SK-N-SH (cell line): ENCODE data around the gene LMF1. TPM values are rescaled to one million over a fixed set of nuclear protein-coding genes. Genes with fewer than 3 reads are reported as not detected.

Experiments used
- CTCF ChIA-PET: fragments of 300-600, 350-600 bp; formaldehyde crosslinking; extraction: SDS; loops from one replicate; lab custom pipeline; 2021; lab: Yijun Ruan, JAX
- POLR2A ChIA-PET: fragments of 350-600 bp; sonication (Branson Sonifier 250); formaldehyde crosslinking; extraction: SDS; loops from one replicate; lab custom pipeline; 2020; ENCODE audit warnings: antibody characterized with exemption, inconsistent platforms; lab: Yijun Ruan, JAX
- DNase-seq: peaks from one replicate; pipeline ENCODE4 v3.0.0; 2012
- H2AFZ ChIP-seq: fragments of 200-600 bp; sonication (generic); 2 replicates; pipeline ENCODE4 v1.8.1; 2016; ENCODE audit warnings: antibody characterized with exemption, mild to moderate bottlenecking, low read depth
- H3F3A ChIP-seq: fragments of 200-600 bp; sonication (generic); replicated peaks from 2 replicates; pipeline ENCODE3; 2016; ENCODE audit warnings: antibody characterized with exemption, mild to moderate bottlenecking; ENCODE audit not compliant: insufficient read depth
- H3K27ac ChIP-seq, 2 experiments: fragments of 200-500 bp in 1 of 2; fragments of 200-600 bp in 1 of 2; sonication (Bioruptor generic) in 1 of 2; sonication (generic), shearing (Covaris generic) in 1 of 2; 2 replicates each; pipeline versions ENCODE4 v1.5.1 to v1.6.1; 2014 to 2016; ENCODE audit warnings: low read depth in 2 of 2, inconsistent platforms in 1 of 2, low read length in 1 of 2, mild to moderate bottlenecking in 1 of 2, mixed read lengths in 1 of 2
- H3K27me3 ChIP-seq: fragments of 200-600 bp; sonication (generic), shearing (Covaris generic); 2 replicates; pipeline ENCODE4 v1.6.1; 2016; ENCODE audit warnings: mixed run types; ENCODE audit not compliant: insufficient read depth
- H3K36me3 ChIP-seq, 2 experiments: fragments of 200-500 bp in 1 of 2; fragments of 200-600 bp in 1 of 2; sonication (Bioruptor generic) in 1 of 2; sonication (generic) in 1 of 2; replicated peaks in 1 of 2; 2 replicates each; pipeline versions ENCODE3 to v1.5.1; 2014 to 2016; ENCODE audit warnings: low read length in 1 of 2, mild to moderate bottlenecking in 1 of 2; ENCODE audit not compliant: insufficient read depth in 2 of 2, control insufficient read depth in 1 of 2
- H3K4me1 ChIP-seq, 2 experiments: fragments of 200-500 bp in 1 of 2; fragments of 200-600 bp in 1 of 2; sonication (Bioruptor generic) in 1 of 2; sonication (generic), shearing (Covaris generic) in 1 of 2; 2 replicates each; pipeline versions ENCODE4 v1.5.1 to v1.6.1; 2014 to 2016; ENCODE audit warnings: low read depth in 1 of 2, low read length in 1 of 2, mixed run types in 1 of 2; ENCODE audit not compliant: insufficient read depth in 2 of 2, control insufficient read depth in 1 of 2
- H3K4me2 ChIP-seq: fragments of 200-600 bp; sonication (generic), shearing (Covaris generic); 2 replicates; pipeline ENCODE4 v1.6.1; 2017; ENCODE audit warnings: mixed run types
- H3K4me3 ChIP-seq, 2 experiments: fragments of 200-500 bp in 1 of 2; fragments of 200-600 bp in 1 of 2; sonication (Bioruptor generic) in 1 of 2; sonication (generic), shearing (Covaris generic) in 1 of 2; 2 replicates each; pipeline versions ENCODE4 v1.5.1 to v1.8.1; 2014 to 2016; ENCODE audit warnings: low read depth in 2 of 2, inconsistent platforms in 1 of 2, low read length in 1 of 2, mild to moderate bottlenecking in 1 of 2, mixed read lengths in 1 of 2, moderate library complexity in 1 of 2
- H3K79me2 ChIP-seq: fragments of 200-600 bp; sonication (generic); 2 replicates; pipeline ENCODE4 v1.8.1; 2017; ENCODE audit warnings: mild to moderate bottlenecking; ENCODE audit not compliant: insufficient read depth
- H3K9ac ChIP-seq: fragments of 200-600 bp; sonication (generic); 2 replicates; pipeline ENCODE4 v1.6.1; 2017; ENCODE audit warnings: mixed run types
- H3K9me2 ChIP-seq: fragments of 200-600 bp; sonication (generic); 2 replicates; pipeline ENCODE4 v1.6.1; 2017; ENCODE audit warnings: mixed run types
- H3K9me3 ChIP-seq: fragments of 200-600 bp; sonication (generic); 2 replicates; pipeline ENCODE4 v1.6.1; 2017; ENCODE audit warnings: mixed run types, mild to moderate bottlenecking, moderate library complexity
- H4K20me1 ChIP-seq: fragments of 200-600 bp; sonication (generic); 2 replicates; pipeline ENCODE4 v1.6.1; 2017; ENCODE audit warnings: mild to moderate bottlenecking, mixed run types; ENCODE audit not compliant: insufficient read depth
- CHD2 ChIP-seq: fragments of 150-350 bp; IDR thresholded peaks from 2 replicates; pipeline ENCODE4 v1.6.1; 2018; ENCODE audit warnings: low read length; ENCODE audit not compliant: partially characterized antibody
- CTCF ChIP-seq: fragments of 200-600 bp; sonication (generic); IDR thresholded peaks from 2 replicates; pipeline ENCODE4 v1.6.1; 2017; ENCODE audit warnings: antibody characterized with exemption, mild to moderate bottlenecking, moderate library complexity
- EP300 ChIP-seq, 2 experiments: IDR thresholded peaks; 2 replicates each; pipeline versions ENCODE4 v1.4.0 to v1.6.1; 2012; ENCODE audit warnings: borderline replicate concordance in 1 of 2, low read depth in 1 of 2, low read length in 1 of 2
- FOSL2 ChIP-seq: IDR thresholded peaks from 2 replicates; pipeline ENCODE4 v1.4.0; 2012; ENCODE audit warnings: low read depth, mild to moderate bottlenecking, moderate library complexity, borderline replicate concordance
- FOXJ3 ChIP-seq: sonication (generic); formaldehyde crosslinking; IDR thresholded peaks from 2 replicates; pipeline ENCODE4 v1.5.1; 2020; ENCODE audit warnings: mild to moderate bottlenecking, missing genetic modification reagents
- FOXM1 ChIP-seq: IDR thresholded peaks from 2 replicates; pipeline ENCODE4 v1.4.0; 2012; ENCODE audit warnings: low read depth, mild to moderate bottlenecking
- GATA2 ChIP-seq: sonication (generic); formaldehyde crosslinking; IDR thresholded peaks from 2 replicates; pipeline ENCODE4 v1.5.0; 2020; ENCODE audit warnings: mild to moderate bottlenecking, missing genetic modification reagents
- JUND ChIP-seq: IDR thresholded peaks from 2 replicates; pipeline ENCODE4 v1.4.0; 2012
- MAX ChIP-seq: IDR thresholded peaks from 2 replicates; pipeline ENCODE4 v1.4.0; 2012; ENCODE audit warnings: low read depth
- MEF2A ChIP-seq: IDR thresholded peaks from 2 replicates; pipeline ENCODE4 v1.4.0; 2012; ENCODE audit warnings: low read depth, borderline replicate concordance
- PBX3 ChIP-seq: IDR thresholded peaks from 2 replicates; pipeline ENCODE4; 2012
- POLR2AphosphoS5 ChIP-seq: IDR thresholded peaks from 2 replicates; pipeline ENCODE4 v1.6.1; 2012; ENCODE audit warnings: low read depth, low read length
- RAD21 ChIP-seq: IDR thresholded peaks from 2 replicates; pipeline ENCODE4 v1.6.1; 2012; ENCODE audit warnings: mild to moderate bottlenecking, low read length
- RFX5 ChIP-seq: IDR thresholded peaks from 2 replicates; pipeline ENCODE4 v1.6.1; 2012; ENCODE audit warnings: mild to moderate bottlenecking, improper control_type of control experiment, low read length
- RXRA ChIP-seq: IDR thresholded peaks from 2 replicates; pipeline ENCODE4 v1.4.0; 2012; ENCODE audit warnings: low read depth, mild to moderate bottlenecking, borderline replicate concordance
- SMC3 ChIP-seq: IDR thresholded peaks from 2 replicates; pipeline ENCODE4 v1.6.1; 2012; ENCODE audit warnings: low read depth, low read length, improper control_type of control experiment
- USF2 ChIP-seq: fragments of 150-350 bp; IDR thresholded peaks from 2 replicates; pipeline ENCODE4 v1.6.1; 2017; ENCODE audit warnings: antibody characterized with exemption, low read length, low read depth, borderline replicate concordance
- WGBS: methylation state at CpG from one replicate; pipeline ENCODE4 v1.1.6; 2017; ENCODE audit warnings: low lambda C conversion rate; 5-methylcytosine and 5-hydroxymethylcytosine counted together
- polyA plus RNA-seq, 3 experiments: library from polyadenylated mRNA; depleted of rRNA; stranded (reverse); fragments of >200 nt; gene quantifications; 2 replicates each; pipeline ENCODE4 v1.2.3, GENCODE V29; 2012
- TF ChIP-seq, protein P1 (sequence below): IDR thresholded peaks from 2 replicates; pipeline ENCODE4 v1.4.0; 2012; ENCODE audit warnings: low read depth, borderline replicate concordance
- TF ChIP-seq, protein P2 (sequence below): IDR thresholded peaks from 2 replicates; pipeline ENCODE4 v1.6.1; 2012; ENCODE audit warnings: mild to moderate bottlenecking, low read depth, low read length, moderate library complexity

Gene LMF1
- polyA plus RNA-seq, 1 of the 3 experiments (the other 2 are of a cell fraction) = 5.7 TPM

DNA sequence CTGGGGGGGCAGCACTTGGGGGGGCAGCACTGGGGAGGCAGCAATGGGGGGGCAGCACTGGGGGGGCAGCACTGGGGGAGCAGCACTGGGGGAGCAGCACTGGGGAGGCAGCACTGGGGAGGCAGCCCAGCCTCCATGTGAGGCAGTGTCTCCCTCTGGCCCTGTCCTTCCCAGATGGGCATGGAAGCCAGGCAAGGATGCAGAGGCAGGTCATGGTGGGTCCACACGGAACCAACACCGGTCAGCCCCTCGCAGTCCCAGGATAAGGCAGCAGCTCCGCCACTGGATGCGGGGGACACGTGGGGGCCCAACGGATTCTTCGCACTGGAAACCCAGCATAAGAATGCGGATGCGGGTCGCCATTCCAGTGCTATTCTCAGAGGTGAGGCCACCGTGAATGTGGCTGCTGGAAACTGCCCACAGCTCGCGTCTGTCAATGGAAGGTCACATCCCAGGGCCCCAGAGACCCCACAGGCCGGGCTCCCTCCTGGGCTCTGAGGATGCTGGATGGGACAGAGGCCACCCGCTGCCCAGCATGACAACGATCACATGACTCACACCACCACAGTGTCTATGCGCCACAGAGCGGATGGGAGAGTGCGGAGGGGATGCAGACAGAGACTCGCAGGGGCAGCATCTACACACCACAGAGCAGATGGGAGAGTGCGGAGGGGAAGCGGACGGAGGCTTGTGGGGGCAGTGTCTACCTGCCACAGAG, 59.0 kb downstream of the LMF1 start:
- Histone ChIP-seq H3K9me3 (peaks cover under 1% of the 10 kb centered on the region; the same call in 1 of the 2 replicates), H3K4me2 (no peak overlapping the region), H3K9me2 (no peaks in the 10 kb centered on the region), H3K79me2 (no peaks in the 10 kb centered on the region), H3F3A (no peaks in the 10 kb centered on the region), H3K4me3 (no peak overlapping the region), H3K9ac (no peak overlapping the region), H2AFZ (no peak overlapping the region), H3K27ac (no peak overlapping the region), H4K20me1 (no peaks in the 10 kb centered on the region), H3K27me3 (no peaks in the 10 kb centered on the region), H3K4me1 (no peaks in the 10 kb centered on the region), H3K36me3 (peaks cover 0 to 2% of the 10 kb centered on the region in 2 experiments)
- ChIA-PET CTCF (no interaction called here), POLR2A (no interaction called here)
- no peak for DNase-seq
- 84% methylated on average over 10 of the region's 24 CpGs for WGBS
- TF ChIP-seq FOSL2 (no peak), FOXJ3 (CRISPR knock-in tag) (no peak), RXRA (no peak), JUND (no peak)

DNA sequence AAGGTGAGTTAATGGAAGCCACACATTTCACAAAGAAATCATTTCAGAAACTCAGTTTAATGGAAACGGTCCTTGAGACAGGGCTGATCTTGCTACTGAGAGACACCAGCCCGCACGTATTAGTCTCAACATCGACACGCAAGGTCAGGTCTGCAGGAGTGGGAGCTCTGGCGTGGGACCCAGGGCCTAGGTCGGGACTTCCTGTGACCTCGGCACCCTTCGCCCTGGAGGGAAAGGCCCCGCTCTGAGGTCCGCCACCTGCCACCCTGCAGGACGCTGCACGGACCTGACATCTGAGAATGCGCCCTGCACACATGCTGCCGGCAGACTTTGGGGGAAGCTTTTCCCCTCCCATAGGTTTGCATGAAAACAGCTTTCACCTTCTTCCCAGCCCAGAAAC, 59.7 kb downstream of the LMF1 start:
- no peak overlapping the region for H3K27ac ChIP-seq
- no peak overlapping the region for H3K4me2 ChIP-seq
- peaks cover 4% of the 10 kb centered on the region; the same call in 1 of the 2 replicates for H3K9me3 ChIP-seq
- 82% methylated on average over 11 of the region's 15 CpGs for WGBS
- H3K4me3 ChIP-seq = no peak overlapping the region
- H3K9ac ChIP-seq = no peak overlapping the region
- no peaks in the 10 kb centered on the region for H3K27me3 ChIP-seq
- no peaks in the 10 kb centered on the region for H3F3A ChIP-seq
- H4K20me1 ChIP-seq = no peaks in the 10 kb centered on the region
- DNase-seq = no peak
- no peak overlapping the region for H2AFZ ChIP-seq
- H3K79me2 ChIP-seq = no peaks in the 10 kb centered on the region
- H3K36me3 ChIP-seq = peaks cover 0 to 3% of the 10 kb centered on the region in 2 experiments
- CTCF ChIA-PET = no interaction called here
- no peaks in the 10 kb centered on the region for H3K4me1 ChIP-seq
- POLR2A ChIA-PET = interaction anchor here (0.6 kb wide), 1 partner anchor 189 kb away, joined by 3 read pairs; no protein-coding TSS in a partner anchor
- H3K9me2 ChIP-seq = no peaks in the 10 kb centered on the region
- no peak for TF ChIP-seq RFX5
- TF ChIP-seq CTCF = no peak
- TF ChIP-seq MEF2A = no peak
- TF ChIP-seq RAD21 = no peak
- TF ChIP-seq MAX = no peak
- TF ChIP-seq POLR2AphosphoS5 = no peak
- no peak for TF ChIP-seq FOXJ3 (CRISPR knock-in tag)
- no peak for TF ChIP-seq CHD2
- TF ChIP-seq, protein P1, sequence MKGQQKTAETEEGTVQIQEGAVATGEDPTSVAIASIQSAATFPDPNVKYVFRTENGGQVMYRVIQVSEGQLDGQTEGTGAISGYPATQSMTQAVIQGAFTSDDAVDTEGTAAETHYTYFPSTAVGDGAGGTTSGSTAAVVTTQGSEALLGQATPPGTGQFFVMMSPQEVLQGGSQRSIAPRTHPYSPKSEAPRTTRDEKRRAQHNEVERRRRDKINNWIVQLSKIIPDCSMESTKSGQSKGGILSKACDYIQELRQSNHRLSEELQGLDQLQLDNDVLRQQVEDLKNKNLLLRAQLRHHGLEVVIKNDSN = no peak
- no peak for TF ChIP-seq GATA2 (CRISPR knock-in tag)
- TF ChIP-seq EP300 (IDR thresholded peaks at IDR 0.05; ENCODE audit: borderline replicate concordance in 1 of 2, low read depth in 1 of 2, low read length in 1 of 2) = no peak
- TF ChIP-seq FOXM1 = no peak
- TF ChIP-seq, protein P2, sequence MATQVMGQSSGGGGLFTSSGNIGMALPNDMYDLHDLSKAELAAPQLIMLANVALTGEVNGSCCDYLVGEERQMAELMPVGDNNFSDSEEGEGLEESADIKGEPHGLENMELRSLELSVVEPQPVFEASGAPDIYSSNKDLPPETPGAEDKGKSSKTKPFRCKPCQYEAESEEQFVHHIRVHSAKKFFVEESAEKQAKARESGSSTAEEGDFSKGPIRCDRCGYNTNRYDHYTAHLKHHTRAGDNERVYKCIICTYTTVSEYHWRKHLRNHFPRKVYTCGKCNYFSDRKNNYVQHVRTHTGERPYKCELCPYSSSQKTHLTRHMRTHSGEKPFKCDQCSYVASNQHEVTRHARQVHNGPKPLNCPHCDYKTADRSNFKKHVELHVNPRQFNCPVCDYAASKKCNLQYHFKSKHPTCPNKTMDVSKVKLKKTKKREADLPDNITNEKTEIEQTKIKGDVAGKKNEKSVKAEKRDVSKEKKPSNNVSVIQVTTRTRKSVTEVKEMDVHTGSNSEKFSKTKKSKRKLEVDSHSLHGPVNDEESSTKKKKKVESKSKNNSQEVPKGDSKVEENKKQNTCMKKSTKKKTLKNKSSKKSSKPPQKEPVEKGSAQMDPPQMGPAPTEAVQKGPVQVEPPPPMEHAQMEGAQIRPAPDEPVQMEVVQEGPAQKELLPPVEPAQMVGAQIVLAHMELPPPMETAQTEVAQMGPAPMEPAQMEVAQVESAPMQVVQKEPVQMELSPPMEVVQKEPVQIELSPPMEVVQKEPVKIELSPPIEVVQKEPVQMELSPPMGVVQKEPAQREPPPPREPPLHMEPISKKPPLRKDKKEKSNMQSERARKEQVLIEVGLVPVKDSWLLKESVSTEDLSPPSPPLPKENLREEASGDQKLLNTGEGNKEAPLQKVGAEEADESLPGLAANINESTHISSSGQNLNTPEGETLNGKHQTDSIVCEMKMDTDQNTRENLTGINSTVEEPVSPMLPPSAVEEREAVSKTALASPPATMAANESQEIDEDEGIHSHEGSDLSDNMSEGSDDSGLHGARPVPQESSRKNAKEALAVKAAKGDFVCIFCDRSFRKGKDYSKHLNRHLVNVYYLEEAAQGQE = no peak
- no peak for TF ChIP-seq USF2
- TF ChIP-seq SMC3 = no peak
- no peak for TF ChIP-seq PBX3
